ENCODE data around the gene TTC39C. TPM values are rescaled to one million over a fixed set of nuclear protein-coding genes. Genes with fewer than 3 reads are reported as not detected.

Gene TTC39C
- total and polyA plus RNA-seq, 12 donors, result 3.5 to 8.1 (median 5.2) TPM

- H3K9me3 ChIP-seq, result no peaks in the 10 kb centered on the region
- peaks cover 0 to 29% (median 0%) of the 10 kb centered on the region in 9 donors for H3K36me3 ChIP-seq
- intact Hi-C loops (cut with DNase I), result no loop called here
- DNase-seq, result no peak
- H3K27me3 ChIP-seq, result no peaks in the 10 kb centered on the region
- H3K4me3 ChIP-seq, result no peak overlapping the region
- H3K4me1 ChIP-seq, result peaks cover 0 to 13% (median 0%) of the 10 kb centered on the region in 9 donors
- no peak for ATAC-seq
- 92 to 94% methylated on average over 2 of the region's 2 CpGs for WGBS, 2 donors
- TF ChIP-seq CTCF (IDR thresholded peaks at IDR 0.05), result no peak
- H3K27ac ChIP-seq, result no peak overlapping the region
Measured at GRCh38 chr18:24065906-24066305, 51.4 kb downstream of the TTC39C start.

DNA sequence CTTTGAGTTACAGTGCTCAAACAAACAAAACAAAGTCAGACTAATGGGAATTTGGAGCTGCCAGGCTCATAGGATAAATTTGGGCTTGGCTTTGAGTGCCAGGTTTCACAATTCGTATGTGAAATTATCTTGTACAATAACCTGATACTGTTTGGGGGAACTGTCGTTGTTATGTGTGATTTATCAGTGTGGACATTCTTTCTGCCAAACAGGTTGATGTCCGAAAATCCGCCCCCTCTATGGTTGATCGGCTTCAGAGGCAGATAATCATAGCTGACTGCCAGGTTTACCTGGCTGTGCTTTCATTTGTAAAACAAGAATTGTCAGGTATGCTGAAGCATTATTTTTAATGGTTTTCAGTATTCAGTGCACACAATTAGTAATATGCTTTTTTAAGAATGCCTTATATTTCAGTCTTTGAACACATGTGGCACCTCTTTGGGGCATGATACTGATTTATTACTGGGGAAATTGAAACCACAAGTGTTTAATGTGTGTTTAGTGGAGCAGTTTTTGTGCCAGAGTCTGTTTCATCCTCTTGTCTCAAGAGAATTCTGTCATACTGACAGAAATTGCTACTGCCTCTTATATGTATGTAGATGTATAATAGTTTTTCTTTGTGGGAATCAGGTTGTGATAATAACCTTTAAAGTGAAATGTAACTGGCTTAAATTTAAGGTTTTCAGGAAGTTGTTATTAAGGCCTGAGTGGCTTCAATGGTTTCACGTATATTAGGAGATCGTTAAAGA is 54.6 kb downstream of the TTC39C start:
- Histone ChIP-seq H3K36me3 (peaks cover 0 to 43% (median 0%) of the 10 kb centered on the region in 9 donors), H3K4me1 (peaks cover 0 to 6% (median 0%) of the 10 kb centered on the region in 9 donors), H3K27ac (peak overlapping the region in 1 of 10 donors; percentile 5), H3K9me3 (no peaks in the 10 kb centered on the region), H3K27me3 (no peaks in the 10 kb centered on the region), H3K4me3 (no peak overlapping the region)
- DNase-seq, result no peak
- intact Hi-C loops (cut with DNase I), result no loop called here
- ATAC-seq, result peak in 1 of 8 donors; percentile 16
- TF ChIP-seq CTCF (IDR thresholded peaks at IDR 0.05), result no peak
- WGBS, 2 donors, result 63 to 70% methylated on average over 7 of the region's 7 CpGs

DNA sequence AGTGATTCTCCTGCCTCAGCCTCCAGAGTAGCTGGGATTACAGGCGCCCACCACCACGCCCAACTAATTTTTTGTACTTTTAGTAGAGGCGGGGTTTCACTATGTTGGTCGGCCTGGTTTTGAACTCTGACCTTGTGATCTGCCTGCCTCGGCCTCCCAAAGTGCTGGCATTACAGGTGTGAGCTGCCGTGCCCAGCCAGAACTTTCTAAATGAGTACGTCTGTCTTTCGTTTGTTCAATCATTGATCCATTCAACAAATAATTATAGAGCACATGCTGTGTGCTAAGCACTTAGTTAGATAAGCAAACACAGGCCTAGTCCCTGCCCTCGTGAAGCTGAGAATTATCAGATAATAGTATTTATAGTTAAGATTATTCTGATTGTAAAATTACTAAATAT is 56.5 kb downstream of the TTC39C start:
- Histone ChIP-seq H3K27me3 (no peaks in the 10 kb centered on the region), H3K27ac (no peak overlapping the region), H3K4me3 (no peak overlapping the region), H3K9me3 (no peaks in the 10 kb centered on the region), H3K36me3 (peaks cover 0 to 46% (median 0%) of the 10 kb centered on the region in 9 donors), H3K4me1 (peaks cover 0 to 10% (median 5%) of the 10 kb centered on the region in 9 donors)
- intact Hi-C loops (cut with DNase I), result no loop called here
- WGBS, 2 donors, result 92 to 94% methylated on average over 9 of the region's 9 CpGs
- no peak for DNase-seq
- no peak for TF ChIP-seq CTCF (IDR thresholded peaks at IDR 0.05)
- ATAC-seq, result no peak

GRCh38 chr18:24071779-24072178 is 57.2 kb downstream of the TTC39C start:
- no peaks in the 10 kb centered on the region for H3K27me3 ChIP-seq
- no peaks in the 10 kb centered on the region for H3K9me3 ChIP-seq
- H3K36me3 ChIP-seq, result peaks cover 0 to 41% (median 0%) of the 10 kb centered on the region in 9 donors
- DNase-seq (no peak), ATAC-seq (no peak)
- H3K4me1 ChIP-seq, result peaks cover 0 to 14% (median 10%) of the 10 kb centered on the region in 9 donors
- no peak for TF ChIP-seq CTCF (IDR thresholded peaks at IDR 0.05)
- H3K27ac ChIP-seq, result no peak overlapping the region
- H3K4me3 ChIP-seq, result no peak overlapping the region
- intact Hi-C loops (cut with DNase I), result no loop called here

Measured in heart right ventricle (tissue), 16 donors.